Endothelial cell (in vitro differentiated cells): ENCODE data around the gene USP5. TPM values are rescaled to one million over a fixed set of nuclear protein-coding genes. Genes with fewer than 3 reads are reported as not detected.
"Not testable (repeated sequence)": the region's sequence is repeated elsewhere in the genome, so short reads cannot be mapped to it uniquely, and the experiment has no call there.

Experiments used
- DNase-seq: peaks from one replicate; pipeline ENCODE4 v3.0.0; 2021; ENCODE audit warnings: low spot score
- H3K27ac Mint-ChIP-seq: one replicate; pipeline ENCODE4 v1.8.0; 2021; ENCODE audit warnings: mixed read lengths, inconsistent platforms; ENCODE audit not compliant: unreplicated experiment
- H3K27me3 Mint-ChIP-seq: one replicate; pipeline ENCODE4 v1.8.0; 2021; ENCODE audit warnings: mild to moderate bottlenecking, moderate library complexity, mixed read lengths, inconsistent platforms; ENCODE audit not compliant: unreplicated experiment
- H3K36me3 Mint-ChIP-seq: one replicate; pipeline ENCODE4 v1.8.0; 2021; ENCODE audit warnings: mild to moderate bottlenecking, low read depth, mixed read lengths, inconsistent platforms; ENCODE audit not compliant: unreplicated experiment
- H3K4me1 Mint-ChIP-seq: one replicate; pipeline ENCODE4 v1.8.0; 2021; ENCODE audit warnings: mild to moderate bottlenecking, mixed read lengths, inconsistent platforms; ENCODE audit not compliant: unreplicated experiment
- H3K4me3 Mint-ChIP-seq: one replicate; pipeline ENCODE4 v1.8.0; 2021; ENCODE audit warnings: mild to moderate bottlenecking, mixed read lengths, inconsistent platforms; ENCODE audit not compliant: unreplicated experiment
- H3K9me3 Mint-ChIP-seq: one replicate; pipeline ENCODE4 v1.8.0; 2021; ENCODE audit warnings: mixed read lengths, inconsistent platforms; ENCODE audit not compliant: unreplicated experiment
- CTCF ChIP-seq: fragments of 200-600 bp; sonication (generic); IDR thresholded peaks from one replicate; pipeline ENCODE4 v1.5.0; 2021; ENCODE audit warnings: antibody characterized with exemption; ENCODE audit not compliant: unreplicated experiment
- total RNA-seq: library from RNA; stranded (reverse); fragmentation: NEBNext Ultra II Directional; extraction: Animal tissue kit (Norgen Biotek cat#: 25700); gene quantifications from one replicate; pipeline ENCODE4 v1.2.1, GENCODE V29; 2021; ENCODE audit not compliant: unreplicated experiment

The USP5 gene
- total RNA-seq, 1 donor from 2014 or later: 119 TPM

DNA sequence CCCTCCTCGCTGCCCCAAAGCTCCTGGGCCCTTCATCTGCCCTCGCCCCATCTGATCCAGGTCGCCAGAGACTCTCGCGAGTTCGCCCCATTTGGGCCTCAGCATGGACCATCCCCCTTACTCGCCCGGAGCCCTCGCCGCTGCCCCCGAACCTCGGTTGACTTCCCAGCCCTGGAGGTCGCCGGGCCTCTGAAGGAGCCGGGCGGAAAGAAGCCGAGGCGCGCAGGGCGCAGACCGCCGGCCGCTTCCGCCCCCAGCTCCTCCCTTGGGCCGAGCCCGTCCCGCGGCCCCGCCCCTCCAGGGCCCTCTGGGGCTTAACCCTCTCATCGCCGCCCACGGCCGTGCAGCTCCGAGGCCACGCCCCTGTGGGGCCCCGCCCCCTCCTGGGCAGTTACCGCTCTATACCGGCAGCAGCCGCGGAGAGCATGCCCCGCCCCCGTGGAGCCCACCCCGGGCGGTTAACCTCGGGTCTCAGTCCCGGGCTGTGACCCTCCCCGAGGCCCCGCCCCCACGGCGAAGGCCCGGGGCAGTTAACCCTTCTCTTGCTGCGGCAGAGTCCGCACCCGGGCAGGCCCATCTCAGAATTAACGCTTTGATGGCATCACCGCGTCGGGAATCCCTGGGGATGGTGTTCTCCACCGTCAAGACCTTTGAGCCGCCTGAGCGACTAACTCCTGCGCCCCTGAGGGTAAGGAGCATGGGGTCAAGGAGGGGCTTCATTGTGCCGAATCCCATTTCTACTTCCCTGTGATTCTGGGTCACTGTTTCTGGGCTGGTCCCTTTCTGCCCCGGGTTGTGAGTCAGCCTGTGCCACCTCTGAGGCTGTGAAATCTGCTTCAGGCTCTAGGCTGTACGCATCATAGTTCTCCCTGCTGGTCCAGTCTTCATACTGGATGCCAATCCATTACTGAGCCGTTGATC lies 21.4 kb downstream of the USP5 start, which contains the start of gene SPSB2:
Gene SPSB2, minus strand, starts transcription at position 210 of the 921 bp plus-strand sequence. CDS start 402 bp downstream, outside the sequence.
- Mint-ChIP-seq H3K36me3 (peaks cover 31% of the 10 kb centered on the region), H3K4me1 (peaks cover 26% of the 10 kb centered on the region), H3K27me3 (peaks cover 11% of the 10 kb centered on the region), H3K9me3 (no peaks in the 10 kb centered on the region), H3K4me3 (peak within 1 kb of the TSS; percentile 94), H3K27ac (peak within 1 kb of the TSS; percentile 48)
- peak; percentile 100 for DNase-seq
- no peak for TF ChIP-seq CTCF

- H3K27ac Mint-ChIP-seq: peak overlapping the region; percentile 48
- DNase-seq, H3K9me3 Mint-ChIP-seq: not testable (repeated sequence)
- peak overlapping the region; percentile 90 for H3K4me3 Mint-ChIP-seq
- H3K4me1 Mint-ChIP-seq: peaks cover 20% of the 10 kb centered on the region
- H3K27me3 Mint-ChIP-seq: peaks cover 11% of the 10 kb centered on the region
- H3K36me3 Mint-ChIP-seq: peaks cover 26% of the 10 kb centered on the region
Observed at GRCh38 chr12:6874015-6874368, 22.0 kb downstream of the USP5 start.

- not testable (repeated sequence) for H3K4me1 Mint-ChIP-seq, H3K27me3 Mint-ChIP-seq, H3K27ac Mint-ChIP-seq, H3K36me3 Mint-ChIP-seq, H3K4me3 Mint-ChIP-seq, H3K9me3 Mint-ChIP-seq, DNase-seq
Observed at GRCh38 chr12:6879824-6880223, 27.9 kb downstream of the USP5 start.

GRCh38 chr12:6883252-6883651 lies 31.3 kb downstream of the USP5 start:
- Mint-ChIP-seq H3K4me3 (no peak overlapping the region), H3K4me1 (peaks cover 2% of the 10 kb centered on the region), H3K9me3 (no peaks in the 10 kb centered on the region), H3K36me3 (no peaks in the 10 kb centered on the region), H3K27ac (no peak overlapping the region), H3K27me3 (peaks cover 3% of the 10 kb centered on the region)
- no peak for DNase-seq
- TF ChIP-seq CTCF: no peak

- no peak overlapping the region for H3K4me3 Mint-ChIP-seq
Observed at GRCh38 chr12:6883683-6884082, 31.7 kb downstream of the USP5 start.

More at GRCh38 chr12:6883683-6884082, 31.7 kb downstream of the USP5 start:
- Mint-ChIP-seq H3K9me3 (no peaks in the 10 kb centered on the region), H3K27me3 (peaks cover 3% of the 10 kb centered on the region), H3K27ac (no peak overlapping the region), H3K36me3 (no peaks in the 10 kb centered on the region), H3K4me1 (peaks cover 2% of the 10 kb centered on the region)
- no peak for DNase-seq
- TF ChIP-seq CTCF: no peak
